GM12878 (cell line): ENCODE results near the gene DGKB.

ENCODE experiments used
- BRCA1 ChIP-seq: IDR thresholded peaks from 2 replicates; pipeline ENCODE4 v1.6.1; 2011; ENCODE audit warnings: low read depth, low read length, improper control_type of control experiment
- CEBPB ChIP-seq, 2 experiments: fragments of 150-350 bp in 1 of 2; IDR thresholded peaks; 2 replicates each; pipeline ENCODE4 v1.6.1; 2012 to 2014; ENCODE audit warnings: low read depth in 2 of 2, low read length in 2 of 2, borderline replicate concordance in 1 of 2, inconsistent platforms in 1 of 2
- CREB1 ChIP-seq: IDR thresholded peaks from 2 replicates; pipeline ENCODE4 v1.6.1; 2012; ENCODE audit warnings: low read depth, mild to moderate bottlenecking, inconsistent platforms
- CTCF ChIP-seq, 3 experiments: IDR thresholded peaks in 2 of 3; conservative IDR thresholded peaks in 1 of 3; 2 replicates each; pipeline ENCODE4 v1.5.1; 2011; ENCODE audit warnings: low read depth in 3 of 3, low read length in 3 of 3, mild to moderate bottlenecking in 3 of 3, control low read depth in 2 of 3, moderate library complexity in 2 of 3, inconsistent platforms in 1 of 3, mixed read lengths in 1 of 3; ENCODE audit not compliant: control insufficient read depth in 2 of 3, insufficient read depth in 1 of 3; ENCODE audit errors: extremely low read depth in 1 of 3
- EGR1 ChIP-seq, 2 experiments: IDR thresholded peaks; 1 replicate in 1 of 2; 2 replicates in 1 of 2; pipeline ENCODE4 v1.6.1; 2011 to 2012; ENCODE audit warnings: low read depth in 2 of 2, low read length in 2 of 2, borderline replicate concordance in 1 of 2, mild to moderate bottlenecking in 1 of 2, moderate library complexity in 1 of 2
- EP300 ChIP-seq, 2 experiments: fragments of 150-350 bp in 1 of 2; IDR thresholded peaks; 2 replicates each; pipeline ENCODE4 v1.6.1; 2011 to 2012; ENCODE audit warnings: low read depth in 2 of 2, low read length in 2 of 2, borderline replicate concordance in 1 of 2, improper control_type of control experiment in 1 of 2, inconsistent platforms in 1 of 2; ENCODE audit not compliant: control insufficient read depth in 1 of 2
- LARP7 ChIP-seq: fragments of 450-650 bp; IDR thresholded peaks from 2 replicates; pipeline ENCODE4 v1.6.1; 2017; ENCODE audit warnings: mild to moderate bottlenecking
- POLR2AphosphoS5 ChIP-seq: IDR thresholded peaks from 2 replicates; pipeline ENCODE4 v1.6.1; 2011; ENCODE audit warnings: mild to moderate bottlenecking, low read length, inconsistent platforms
- RAD21 ChIP-seq: IDR thresholded peaks from 2 replicates; pipeline ENCODE4 v1.6.1; 2011; ENCODE audit warnings: mild to moderate bottlenecking, low read depth, low read length, moderate library complexity; ENCODE audit not compliant: insufficient read depth
- SIN3A ChIP-seq: IDR thresholded peaks from 2 replicates; pipeline ENCODE4 v1.6.1; 2012; ENCODE audit warnings: low read depth, low read length, improper control_type of control experiment

GRCh38 chr7:14908697-14909096 is 6.1 kb upstream of the DGKB start:
- no peak for TF ChIP-seq RAD21
- no peak for TF ChIP-seq LARP7
- no peak for TF ChIP-seq CTCF (IDR thresholded peaks at IDR 0.05 in 2 of 3, conservative IDR thresholded peaks at IDR 0.05 in 1 of 3; ENCODE audit: control insufficient read depth in 2 of 3, extremely low read depth in 1 of 3, insufficient read depth in 1 of 3, low read depth in 3 of 3, low read length in 3 of 3)
- TF ChIP-seq POLR2AphosphoS5, result no peak
- no peak for TF ChIP-seq CEBPB (IDR thresholded peaks at IDR 0.05; ENCODE audit: borderline replicate concordance in 1 of 2, low read depth in 2 of 2, low read length in 2 of 2)
- TF ChIP-seq EGR1 (IDR thresholded peaks at IDR 0.05; ENCODE audit: borderline replicate concordance in 1 of 2, low read depth in 2 of 2, low read length in 2 of 2), result no peak
- no peak for TF ChIP-seq SIN3A
- no peak for TF ChIP-seq BRCA1
- TF ChIP-seq CREB1, result no peak
- TF ChIP-seq EP300 (IDR thresholded peaks at IDR 0.05; ENCODE audit: borderline replicate concordance in 1 of 2, control insufficient read depth in 1 of 2, low read depth in 2 of 2, low read length in 2 of 2), result no peak
